GM23248 (cell line): Measurements from ENCODE around the gene RYR3. TPM values are rescaled to one million over a fixed set of nuclear protein-coding genes. Genes with fewer than 3 reads are reported as not detected.

ENCODE experiments used
- DNase-seq: peaks from one replicate; pipeline ENCODE4 v3.0.0-alpha.2; 2015
- H2AFZ ChIP-seq: fragments of 200-600 bp; sonication (generic); 2 replicates; pipeline ENCODE4 v1.6.1; 2016; ENCODE audit warnings: antibody characterized with exemption
- H3F3A ChIP-seq: fragments of 200-600 bp; sonication (generic); 2 replicates; pipeline ENCODE4 v1.6.1; 2016; ENCODE audit warnings: mild to moderate bottlenecking, antibody characterized with exemption, mixed run types; ENCODE audit not compliant: insufficient read depth
- H3K27ac ChIP-seq: fragments of 200-600 bp; sonication (generic); 2 replicates; pipeline ENCODE4 v1.5.1; 2016; ENCODE audit warnings: mild to moderate bottlenecking
- H3K27me3 ChIP-seq: fragments of 200-600 bp; sonication (generic); replicated peaks from 2 replicates; pipeline ENCODE4 v1.6.1; 2016; ENCODE audit warnings: mild to moderate bottlenecking; ENCODE audit not compliant: insufficient read depth
- H3K36me3 ChIP-seq: fragments of 200-600 bp; sonication (generic); 2 replicates; pipeline ENCODE4 v1.6.1; 2016; ENCODE audit warnings: low read depth, mild to moderate bottlenecking
- H3K4me1 ChIP-seq: fragments of 200-600 bp; sonication (generic); 2 replicates; pipeline ENCODE4 v1.6.1; 2016; ENCODE audit warnings: mild to moderate bottlenecking; ENCODE audit not compliant: insufficient read depth
- H3K4me2 ChIP-seq: fragments of 200-600 bp; sonication (generic); one replicate; pipeline ENCODE4 v1.6.1; 2016; ENCODE audit warnings: mild to moderate bottlenecking; ENCODE audit not compliant: unreplicated experiment
- H3K4me3 ChIP-seq: fragments of 200-600 bp; sonication (generic); 2 replicates; pipeline ENCODE4 v1.5.1; 2016; ENCODE audit warnings: mild to moderate bottlenecking
- H3K79me2 ChIP-seq: fragments of 200-600 bp; sonication (generic); 2 replicates; pipeline ENCODE4 v1.6.1; 2016; ENCODE audit warnings: mild to moderate bottlenecking; ENCODE audit not compliant: insufficient read depth
- H3K9ac ChIP-seq: fragments of 200-600 bp; sonication (generic); 2 replicates; pipeline ENCODE4 v1.6.1; 2016; ENCODE audit warnings: mild to moderate bottlenecking
- H3K9me2 ChIP-seq: fragments of 200-600 bp; sonication (generic); 2 replicates; pipeline ENCODE4 v1.6.1; 2016; ENCODE audit warnings: mixed run types, mild to moderate bottlenecking, moderate library complexity; ENCODE audit not compliant: insufficient read depth
- H3K9me3 ChIP-seq: fragments of 200-600 bp; sonication (generic); one replicate; pipeline ENCODE4 v1.6.1; 2017; ENCODE audit warnings: low read depth
- H4K20me1 ChIP-seq: fragments of 200-600 bp; sonication (generic); 2 replicates; pipeline ENCODE4 v1.6.0; 2016; ENCODE audit not compliant: insufficient read depth
- EZH2 ChIP-seq: fragments of 200-600 bp; sonication (generic); IDR thresholded peaks from 2 replicates; pipeline ENCODE4 v1.6.1; 2018; ENCODE audit warnings: antibody characterized with exemption, mild to moderate bottlenecking; ENCODE audit not compliant: insufficient read depth, poor library complexity, severe bottlenecking
- EZH2phosphoT487 ChIP-seq: fragments of 200-600 bp; sonication (generic); IDR thresholded peaks from 2 replicates; pipeline ENCODE4 v1.6.1; 2018; ENCODE audit warnings: antibody characterized with exemption, moderate library complexity, mild to moderate bottlenecking, low read depth; ENCODE audit not compliant: insufficient read depth
- WGBS, 2 experiments: methylation state at CpG; one replicate each; pipeline ENCODE4 v1.1.6; 2015 to 2017; ENCODE audit warnings: low lambda C conversion rate in 2 of 2, low coverage in 1 of 2; ENCODE audit errors: missing lambda C conversion rate in 2 of 2; 5-methylcytosine and 5-hydroxymethylcytosine counted together
- in situ Hi-C: fragments of 300-500 bp; cut with MboI; formaldehyde crosslinking; loops from 2 replicates; pipeline ENCODE4 v1.15.0; 2020
- polyA plus RNA-seq: library from polyadenylated mRNA; unstranded; fragments of >200 nt; fragmentation: Nextera tagmentation; extraction: Ambion mirVana; gene quantifications from 2 replicates; pipeline ENCODE4 v1.2.1, GENCODE V29; 2016
- total RNA-seq: library from RNA; depleted of rRNA; stranded (reverse); fragments of >200 nt; shearing (Covaris generic); gene quantifications from 2 replicates; pipeline ENCODE4 v1.2.3, GENCODE V29; 2014

RYR3 gene
- total and polyA plus RNA-seq, 2 experiments from 2014 or later, result 0.26 TPM; not detected in 1

DNA sequence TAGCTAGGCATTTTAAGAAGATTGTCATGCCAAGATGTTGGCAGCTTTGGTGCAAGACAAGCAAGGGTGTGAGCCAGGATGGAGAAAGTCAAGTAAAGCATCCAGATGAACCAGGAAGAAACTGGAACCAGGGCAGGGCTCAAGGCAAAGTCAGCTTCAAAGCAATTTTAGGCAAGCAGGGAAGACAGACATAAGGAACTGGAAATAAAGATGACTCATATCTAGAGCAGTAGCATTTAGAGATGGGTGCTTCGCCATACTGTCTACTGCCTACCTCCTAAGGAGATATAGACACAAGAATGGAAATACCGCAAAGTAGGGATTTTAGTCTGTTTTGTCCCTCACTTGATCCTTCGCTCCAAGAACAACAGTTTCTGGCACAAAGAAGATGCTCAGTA, 59.9 kb downstream of the RYR3 start:
- H3K36me3 ChIP-seq, result no peaks in the 10 kb centered on the region
- no peaks in the 10 kb centered on the region for H3F3A ChIP-seq
- no peak overlapping the region for H3K9ac ChIP-seq
- H4K20me1 ChIP-seq, result no peaks in the 10 kb centered on the region
- H3K4me2 ChIP-seq, result no peak overlapping the region
- H3K9me3 ChIP-seq, result no peaks in the 10 kb centered on the region
- TF ChIP-seq EZH2phosphoT487 (no peak), EZH2 (no peak)
- no peaks in the 10 kb centered on the region for H3K4me1 ChIP-seq
- H2AFZ ChIP-seq, result no peak overlapping the region
- H3K79me2 ChIP-seq, result no peaks in the 10 kb centered on the region
- DNase-seq, result no peak
- in situ Hi-C loops, result no loop called here
- no peaks in the 10 kb centered on the region for H3K9me2 ChIP-seq
- WGBS, 2 experiments, result 38 to 50% methylated on average over 3 of the region's 3 CpGs
- H3K4me3 ChIP-seq, result no peak overlapping the region
- no peak overlapping the region for H3K27ac ChIP-seq
- 0 out of 2 replicates have a peak, but pooled peaks cover 7% of the 10 kb centered on the region for H3K27me3 ChIP-seq

DNA sequence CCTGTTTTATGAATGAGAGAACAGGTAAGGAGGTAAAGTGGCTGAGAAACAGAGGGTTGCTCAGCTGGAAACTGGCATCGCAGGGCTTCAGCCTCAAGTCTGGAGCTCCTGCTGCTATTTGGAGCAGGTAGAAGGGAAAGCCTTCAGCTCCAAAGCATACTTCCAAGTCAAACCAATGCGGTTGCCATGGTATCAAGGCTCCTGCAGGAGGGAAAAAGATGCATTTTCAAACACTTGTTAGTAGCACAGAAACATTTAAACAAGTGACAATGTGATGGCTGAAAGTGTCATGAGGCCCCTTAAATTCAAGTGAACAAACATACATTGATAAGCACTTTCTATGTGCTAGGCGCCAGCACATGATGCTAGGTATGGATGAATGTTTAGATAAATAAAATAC, 60.4 kb downstream of the RYR3 start:
- H3K4me2 ChIP-seq, result no peak overlapping the region
- H3K9me2 ChIP-seq, result no peaks in the 10 kb centered on the region
- H3K4me1 ChIP-seq, result no peaks in the 10 kb centered on the region
- no peak overlapping the region for H3K4me3 ChIP-seq
- 0 out of 2 replicates have a peak, but pooled peaks cover 5% of the 10 kb centered on the region for H3K27me3 ChIP-seq
- in situ Hi-C loops, result no loop called here
- no peaks in the 10 kb centered on the region for H4K20me1 ChIP-seq
- no peaks in the 10 kb centered on the region for H3K36me3 ChIP-seq
- TF ChIP-seq EZH2 (no peak), EZH2phosphoT487 (no peak)
- H3K9me3 ChIP-seq, result no peaks in the 10 kb centered on the region
- H3K79me2 ChIP-seq, result no peaks in the 10 kb centered on the region
- no peak overlapping the region for H3K9ac ChIP-seq
- WGBS, 2 experiments, result 37 to 38% methylated on average over 3 of the region's 3 CpGs
- DNase-seq, result no peak
- H2AFZ ChIP-seq, result no peak overlapping the region
- no peaks in the 10 kb centered on the region for H3F3A ChIP-seq
- no peak overlapping the region for H3K27ac ChIP-seq

DNA sequence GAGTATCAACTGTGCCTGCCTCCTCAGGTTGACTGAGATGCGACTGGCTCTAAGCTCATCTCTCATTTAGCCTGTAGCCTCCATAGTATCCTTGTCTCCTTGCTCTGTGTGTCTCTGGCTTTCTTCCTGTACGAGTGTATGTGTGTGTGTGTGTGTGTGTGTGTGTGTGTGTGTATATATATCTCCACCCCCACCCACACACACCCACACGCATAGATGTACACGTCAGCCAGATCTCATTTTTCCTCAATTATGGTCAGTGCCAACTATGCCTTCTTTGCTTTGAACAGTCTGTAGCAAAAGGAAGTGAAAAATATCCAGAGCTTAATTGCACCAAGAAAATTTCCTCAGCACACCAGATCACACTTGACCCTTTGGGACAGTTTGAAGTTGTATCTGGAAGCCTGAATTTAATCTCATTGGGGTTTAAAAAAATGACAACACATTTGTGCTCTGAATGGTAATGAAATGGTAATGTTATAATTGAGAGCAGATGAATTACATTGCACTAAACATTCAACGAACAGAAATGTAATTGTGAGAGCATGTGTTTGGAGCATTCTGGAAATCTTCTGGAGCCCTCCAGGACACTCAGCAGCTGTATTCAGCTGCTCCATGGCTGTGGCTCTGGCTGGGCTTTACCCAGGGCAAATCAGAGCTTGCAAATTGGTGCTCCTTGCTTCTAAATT, 63.6 kb downstream of the RYR3 start:
- Histone ChIP-seq H3K9me2 (no peaks in the 10 kb centered on the region), H3K27me3 (0 out of 2 replicates have a peak, but pooled peaks cover 5% of the 10 kb centered on the region), H3K4me1 (no peaks in the 10 kb centered on the region), H3K4me2 (no peak overlapping the region), H2AFZ (no peak overlapping the region), H4K20me1 (no peaks in the 10 kb centered on the region), H3K9ac (no peak overlapping the region), H3F3A (no peaks in the 10 kb centered on the region), H3K27ac (no peak overlapping the region), H3K4me3 (no peak overlapping the region), H3K79me2 (no peaks in the 10 kb centered on the region), H3K9me3 (no peaks in the 10 kb centered on the region), H3K36me3 (no peaks in the 10 kb centered on the region)
- WGBS, 2 experiments, result 28% methylated on average over 5 of the region's 5 CpGs
- no peak for DNase-seq
- in situ Hi-C loops, result no loop called here
- TF ChIP-seq EZH2 (no peak), EZH2phosphoT487 (no peak)

GRCh38 chr15:33375236-33375635, 64.5 kb downstream of the RYR3 start:
- Histone ChIP-seq H3K36me3 (no peaks in the 10 kb centered on the region), H3K27ac (no peak overlapping the region), H2AFZ (no peak overlapping the region), H3F3A (no peaks in the 10 kb centered on the region), H3K9me3 (no peaks in the 10 kb centered on the region), H3K27me3 (0 out of 2 replicates have a peak, but pooled peaks cover 5% of the 10 kb centered on the region), H4K20me1 (no peaks in the 10 kb centered on the region), H3K9me2 (no peaks in the 10 kb centered on the region), H3K4me2 (no peak overlapping the region), H3K9ac (no peak overlapping the region), H3K79me2 (no peaks in the 10 kb centered on the region), H3K4me1 (no peaks in the 10 kb centered on the region), H3K4me3 (no peak overlapping the region)
- no peak for DNase-seq
- no peak for TF ChIP-seq EZH2
- no peak for TF ChIP-seq EZH2phosphoT487
- WGBS, 2 experiments, result 20 to 24% methylated on average over 5 of the region's 5 CpGs
- in situ Hi-C loops, result no loop called here

DNA sequence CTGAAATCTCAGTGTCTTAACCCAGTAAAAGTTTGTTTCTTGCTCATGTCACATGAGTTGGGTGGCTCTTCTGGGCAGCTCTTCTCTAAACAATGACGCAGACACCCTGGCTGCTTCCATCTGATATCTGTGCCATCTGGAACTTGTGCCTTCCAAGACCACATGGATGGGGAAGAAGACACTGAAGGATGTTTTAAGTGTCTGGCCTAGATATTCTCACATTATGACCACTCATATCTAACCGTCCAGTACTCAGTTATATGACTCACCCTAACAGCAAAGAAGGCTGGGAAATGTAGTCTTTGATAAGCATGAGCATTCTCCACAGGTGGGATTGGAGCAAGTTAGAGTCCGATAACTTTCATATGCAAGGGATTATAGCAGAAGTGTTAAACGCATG, 66.4 kb downstream of the RYR3 start:
- Histone ChIP-seq H3K36me3 (no peaks in the 10 kb centered on the region), H2AFZ (no peak overlapping the region), H3K4me3 (no peak overlapping the region), H3K4me2 (no peak overlapping the region), H3K9me2 (no peaks in the 10 kb centered on the region), H3K4me1 (no peaks in the 10 kb centered on the region), H3F3A (no peaks in the 10 kb centered on the region), H4K20me1 (no peaks in the 10 kb centered on the region), H3K27me3 (0 out of 2 replicates have a peak, but pooled peaks cover 5% of the 10 kb centered on the region), H3K9me3 (no peaks in the 10 kb centered on the region), H3K79me2 (no peaks in the 10 kb centered on the region), H3K9ac (no peak overlapping the region), H3K27ac (no peak overlapping the region)
- in situ Hi-C loops, result no loop called here
- TF ChIP-seq EZH2 (no peak), EZH2phosphoT487 (no peak)
- DNase-seq, result no peak
- WGBS, 2 experiments, result 16% methylated on average over 4 of the region's 4 CpGs
